Calu3 (cell line): ENCODE data around the gene RUBCN. TPM values are rescaled to one million over a fixed set of nuclear protein-coding genes. Genes with fewer than 3 reads are reported as not detected.
"Not testable (repeated sequence)": the region's sequence is repeated elsewhere in the genome, so short reads cannot be mapped to it uniquely, and the experiment has no call there.

Experiments used
- BruUV-seq: library from RNA; stranded (reverse); fragments of 400-500 nt; replicated peaks from 2 replicates; lab custom pipeline; 2021; lab: Mats Ljungman, UMichigan
- CTCF ChIA-PET: fragments of 300-600 bp; sonication (Branson Sonifier 250); formaldehyde crosslinking; loops from one replicate; lab custom pipeline; 2022; ENCODE audit warnings: antibody characterized with exemption; lab: Charles Lee
- DNase-seq: peaks from one replicate; pipeline ENCODE4 v3.0.0; 2022
- H3K27ac Mint-ChIP-seq: one replicate; pipeline ENCODE4 v1.8.0; 2022; ENCODE audit warnings: mixed read lengths; ENCODE audit not compliant: unreplicated experiment
- H3K27me3 Mint-ChIP-seq: one replicate; pipeline ENCODE4 v1.8.0; 2022; ENCODE audit warnings: mixed read lengths; ENCODE audit not compliant: unreplicated experiment
- H3K36me3 Mint-ChIP-seq: one replicate; pipeline ENCODE4 v1.8.0; 2022; ENCODE audit warnings: mild to moderate bottlenecking, moderate library complexity, mixed read lengths; ENCODE audit not compliant: insufficient read depth, unreplicated experiment
- H3K4me1 Mint-ChIP-seq: one replicate; pipeline ENCODE4 v1.8.0; 2022; ENCODE audit warnings: mild to moderate bottlenecking, low read depth, mixed read lengths; ENCODE audit not compliant: unreplicated experiment
- H3K4me3 Mint-ChIP-seq: one replicate; pipeline ENCODE4 v1.8.0; 2022; ENCODE audit warnings: mild to moderate bottlenecking, low read depth, moderate library complexity, mixed read lengths; ENCODE audit not compliant: unreplicated experiment
- H3K9me3 Mint-ChIP-seq: one replicate; pipeline ENCODE4 v1.8.0; 2022; ENCODE audit warnings: low read depth, mixed read lengths; ENCODE audit not compliant: unreplicated experiment
- intact Hi-C: fragments of 100-400 bp; cut with micrococcal nuclease; formaldehyde crosslinking; loops from one replicate; pipeline ENCODE4 v1.10.0; 2022; ENCODE audit not compliant: unreplicated experiment
- total RNA-seq: library from RNA; stranded (reverse); gene quantifications from 2 replicates; pipeline ENCODE4 v1.2.3, GENCODE V29; 2022
- TF ChIP-seq, protein P1 (sequence below): fragments of 200-600 bp; IDR thresholded peaks from one replicate; pipeline ENCODE4 v1.8.0; 2022; ENCODE audit warnings: antibody characterized with exemption; ENCODE audit not compliant: unreplicated experiment

Gene RUBCN
- total RNA-seq, 1 experiment from 2014 or later = 22.9 TPM

DNA sequence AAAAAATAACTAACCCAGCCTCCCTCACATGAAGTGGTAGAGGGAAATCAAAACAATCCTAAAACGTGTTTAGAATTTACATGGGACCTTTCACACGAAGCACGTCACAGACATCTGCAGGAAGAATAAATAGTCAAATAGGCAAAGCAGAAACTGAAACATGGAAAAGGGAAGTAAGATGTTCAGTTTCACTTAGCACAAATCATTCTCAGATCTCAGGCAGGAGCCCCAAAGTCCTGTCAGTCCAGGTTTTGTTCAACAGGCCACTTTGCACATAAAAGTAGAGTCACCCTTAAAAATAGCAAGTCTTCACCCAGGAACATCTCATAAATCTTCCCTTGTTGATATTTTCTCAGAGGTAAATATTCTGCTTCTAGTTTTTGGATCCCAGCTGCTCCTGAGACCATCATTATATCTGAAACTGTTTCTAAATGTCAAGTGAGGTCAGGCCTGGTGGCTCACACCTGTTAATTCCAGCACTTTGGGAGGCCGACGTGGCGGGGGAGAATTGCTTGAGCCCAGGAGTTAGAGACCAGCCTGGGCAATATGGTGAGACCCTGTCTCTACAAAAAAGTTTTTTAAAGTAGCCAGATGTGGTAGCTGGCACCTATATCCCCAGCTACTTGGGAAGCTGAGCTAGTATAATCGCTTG is 1.9 kb downstream of the RUBCN start:
- Mint-ChIP-seq H3K27ac (no peak overlapping the region), H3K4me1 (peaks cover 10% of the 10 kb centered on the region), H3K4me3 (no peak overlapping the region), H3K36me3 (peaks cover 25% of the 10 kb centered on the region), H3K9me3 (no peaks in the 10 kb centered on the region), H3K27me3 (no peaks in the 10 kb centered on the region)
- CTCF ChIA-PET = interaction anchor here (0.6 kb wide), 1 partner anchor 61 kb away, joined by 3 read pairs; no protein-coding TSS in a partner anchor
- BruUV-seq = TSS peak; percentile 33
- DNase-seq = no peak
- TF ChIP-seq, protein P1, sequence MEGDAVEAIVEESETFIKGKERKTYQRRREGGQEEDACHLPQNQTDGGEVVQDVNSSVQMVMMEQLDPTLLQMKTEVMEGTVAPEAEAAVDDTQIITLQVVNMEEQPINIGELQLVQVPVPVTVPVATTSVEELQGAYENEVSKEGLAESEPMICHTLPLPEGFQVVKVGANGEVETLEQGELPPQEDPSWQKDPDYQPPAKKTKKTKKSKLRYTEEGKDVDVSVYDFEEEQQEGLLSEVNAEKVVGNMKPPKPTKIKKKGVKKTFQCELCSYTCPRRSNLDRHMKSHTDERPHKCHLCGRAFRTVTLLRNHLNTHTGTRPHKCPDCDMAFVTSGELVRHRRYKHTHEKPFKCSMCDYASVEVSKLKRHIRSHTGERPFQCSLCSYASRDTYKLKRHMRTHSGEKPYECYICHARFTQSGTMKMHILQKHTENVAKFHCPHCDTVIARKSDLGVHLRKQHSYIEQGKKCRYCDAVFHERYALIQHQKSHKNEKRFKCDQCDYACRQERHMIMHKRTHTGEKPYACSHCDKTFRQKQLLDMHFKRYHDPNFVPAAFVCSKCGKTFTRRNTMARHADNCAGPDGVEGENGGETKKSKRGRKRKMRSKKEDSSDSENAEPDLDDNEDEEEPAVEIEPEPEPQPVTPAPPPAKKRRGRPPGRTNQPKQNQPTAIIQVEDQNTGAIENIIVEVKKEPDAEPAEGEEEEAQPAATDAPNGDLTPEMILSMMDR = no peak
- intact Hi-C loops = no loop called here

DNA sequence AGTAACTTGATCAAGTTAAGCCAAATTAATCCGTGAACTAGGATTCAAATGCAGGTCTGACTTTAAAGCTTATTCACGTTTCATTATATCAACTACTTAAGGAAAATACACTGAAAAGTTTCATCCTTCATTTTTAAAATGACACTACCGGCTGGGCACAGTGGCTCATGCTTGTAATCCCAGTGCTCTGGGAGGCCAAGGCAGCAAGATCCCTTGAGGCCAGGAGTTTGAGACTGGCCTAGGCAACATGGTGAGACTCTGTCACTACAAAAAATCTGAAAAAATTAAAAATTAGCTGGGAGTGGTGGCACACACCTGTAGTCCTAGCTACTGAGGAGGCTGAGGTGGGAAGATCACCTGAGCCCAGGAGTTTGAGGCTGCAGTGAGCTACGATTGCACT is 3.7 kb downstream of the RUBCN start:
- Mint-ChIP-seq H3K27me3 (no peaks in the 10 kb centered on the region), H3K4me3 (no peak overlapping the region), H3K36me3 (peaks cover 25% of the 10 kb centered on the region), H3K9me3 (no peaks in the 10 kb centered on the region), H3K27ac (no peak overlapping the region), H3K4me1 (peaks cover 10% of the 10 kb centered on the region)
- intact Hi-C loops = no loop called here
- DNase-seq = no peak
- TF ChIP-seq, protein P1 = no peak
- CTCF ChIA-PET = interaction anchor here (0.6 kb wide), 1 partner anchor 1658 kb away, joined by 4 read pairs; no protein-coding TSS in a partner anchor
- BruUV-seq = no TSS peak

DNA sequence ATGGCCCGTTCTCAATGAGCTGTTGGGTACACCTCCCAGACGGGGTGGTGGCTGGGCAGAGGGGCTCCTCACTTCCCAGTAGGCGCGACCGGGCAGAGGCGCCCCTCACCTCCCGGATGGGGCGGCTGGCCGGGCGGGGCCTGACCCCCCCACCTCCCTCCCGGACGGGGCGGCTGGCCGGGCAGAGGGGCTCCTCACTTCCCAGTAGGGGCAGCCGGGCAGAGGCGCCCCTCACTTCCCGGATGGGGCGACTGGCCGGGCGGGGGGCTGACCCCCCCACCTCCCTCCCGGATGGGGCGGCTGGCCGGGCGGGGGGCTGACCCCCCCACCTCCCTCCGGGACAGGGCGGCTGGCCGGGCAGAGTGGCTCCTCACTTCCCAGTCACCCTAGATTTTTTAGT is 5.2 kb downstream of the RUBCN start:
- DNase-seq, BruUV-seq, H3K4me3 Mint-ChIP-seq, intact Hi-C loops, H3K4me1 Mint-ChIP-seq, H3K27ac Mint-ChIP-seq, H3K27me3 Mint-ChIP-seq, CTCF ChIA-PET, H3K9me3 Mint-ChIP-seq: not testable (repeated sequence)
- H3K36me3 Mint-ChIP-seq = peaks cover 14% of the 10 kb centered on the region

DNA sequence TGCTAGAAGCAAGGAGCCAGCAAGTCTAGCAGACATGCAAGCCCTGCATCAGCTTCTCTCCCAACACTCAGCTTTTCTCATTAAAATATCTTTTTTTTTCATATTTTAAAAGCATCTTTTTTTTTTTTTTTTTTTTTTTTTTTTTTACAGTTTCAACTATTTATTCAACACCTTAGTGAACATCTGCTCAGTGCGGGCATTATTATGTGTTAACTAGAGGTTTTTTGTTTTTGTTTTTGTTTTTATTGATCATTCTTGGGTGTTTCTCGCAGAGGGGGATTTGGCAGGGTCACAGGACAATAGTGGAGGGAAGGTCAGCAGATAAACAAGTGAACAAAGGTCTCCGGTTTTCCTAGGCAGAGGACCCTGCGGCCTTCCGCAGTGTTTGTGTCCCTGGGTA is 5.9 kb downstream of the RUBCN start:
- H3K27ac Mint-ChIP-seq, H3K4me1 Mint-ChIP-seq, intact Hi-C loops, H3K36me3 Mint-ChIP-seq, H3K27me3 Mint-ChIP-seq, DNase-seq, CTCF ChIA-PET, H3K9me3 Mint-ChIP-seq, H3K4me3 Mint-ChIP-seq, BruUV-seq: not testable (repeated sequence)

DNA sequence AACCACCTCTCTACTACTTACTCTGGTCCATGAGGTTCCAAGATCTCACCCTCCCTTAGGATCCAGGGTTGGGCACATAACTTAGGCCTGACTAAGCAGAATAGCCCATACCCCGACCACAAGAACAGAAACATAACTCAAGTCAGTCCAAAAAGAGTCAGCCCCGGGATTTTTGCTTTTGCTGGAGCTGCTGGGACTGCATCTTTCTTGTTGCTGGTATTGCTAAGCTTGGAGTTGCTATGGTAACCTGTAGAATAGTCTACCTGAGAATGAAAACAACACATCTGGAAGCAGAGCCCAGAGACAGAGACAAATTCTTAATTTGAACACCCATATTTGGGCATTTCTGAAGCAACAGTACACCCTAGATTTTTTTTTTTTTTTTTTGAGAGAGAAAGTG is 6.5 kb downstream of the RUBCN start:
- no TSS peak for BruUV-seq
- no peak for DNase-seq
- CTCF ChIA-PET = no interaction called here
- H3K27ac Mint-ChIP-seq = no peak overlapping the region
- intact Hi-C loops = no loop called here
- H3K4me3 Mint-ChIP-seq = no peak overlapping the region
- no peaks in the 10 kb centered on the region for H3K9me3 Mint-ChIP-seq
- H3K4me1 Mint-ChIP-seq = no peaks in the 10 kb centered on the region
- H3K36me3 Mint-ChIP-seq = peaks cover 6% of the 10 kb centered on the region
- no peaks in the 10 kb centered on the region for H3K27me3 Mint-ChIP-seq
- TF ChIP-seq, protein P1 = no peak
